Measurements from ENCODE around the gene RSF1.

The RSF1 gene

GRCh38 chr11:77806993-77807392 is 13.5 kb downstream of the RSF1 start:
- DNase-seq = no peak

- DNase-seq = no peak
Measured at GRCh38 chr11:77806415-77806814, 14.1 kb downstream of the RSF1 start.

GRCh38 chr11:77801477-77801876 is 19.0 kb downstream of the RSF1 start:
- no peak for DNase-seq

- no peak for DNase-seq
Measured at GRCh38 chr11:77800449-77800848, 20.1 kb downstream of the RSF1 start.

GRCh38 chr11:77799338-77799737 is 21.2 kb downstream of the RSF1 start:
- DNase-seq = no peak

GRCh38 chr11:77793972-77794371 is 26.6 kb downstream of the RSF1 start:
- no peak for DNase-seq

GRCh38 chr11:77791301-77791700 is 29.2 kb downstream of the RSF1 start:
- no peak for DNase-seq

GRCh38 chr11:77789731-77790476 is 30.6 kb downstream of the RSF1 start:
- DNase-seq = no peak

- no peak for DNase-seq
Measured at GRCh38 chr11:77789061-77789730, 31.3 kb downstream of the RSF1 start.

- DNase-seq = no peak
Measured at GRCh38 chr11:77784572-77784971, 36.0 kb downstream of the RSF1 start.

GRCh38 chr11:77783025-77783424 is 37.5 kb downstream of the RSF1 start:
- DNase-seq = no peak

- no peak for DNase-seq
Measured at GRCh38 chr11:77779935-77780334, 40.6 kb downstream of the RSF1 start.

- DNase-seq = no peak
Measured at GRCh38 chr11:77778549-77778948, 42.0 kb downstream of the RSF1 start.

GRCh38 chr11:77778118-77778517 is 42.4 kb downstream of the RSF1 start:
- no peak for DNase-seq

- no peak for DNase-seq
Measured at GRCh38 chr11:77776455-77776854, 44.1 kb downstream of the RSF1 start.

- DNase-seq = no peak
Measured at GRCh38 chr11:77775936-77776335, 44.6 kb downstream of the RSF1 start.

- no peak for DNase-seq
Measured at GRCh38 chr11:77771135-77771534, 49.4 kb downstream of the RSF1 start.

GRCh38 chr11:77770629-77771028 is 49.9 kb downstream of the RSF1 start:
- no peak for DNase-seq

GRCh38 chr11:77762426-77762825 is 58.1 kb downstream of the RSF1 start:
- no peak for DNase-seq

- DNase-seq = no peak
Measured at GRCh38 chr11:77761491-77761890, 59.0 kb downstream of the RSF1 start.

- DNase-seq = no peak
Measured at GRCh38 chr11:77758331-77758730, 62.2 kb downstream of the RSF1 start.

- DNase-seq = no peak
Measured at GRCh38 chr11:77753230-77753629, 67.3 kb downstream of the RSF1 start.

- DNase-seq = no peak
Measured at GRCh38 chr11:77752516-77752915, 68.0 kb downstream of the RSF1 start.

GRCh38 chr11:77750394-77751156 is 69.9 kb downstream of the RSF1 start:
- DNase-seq = no peak

Measured in DMS 273 treated with DMSO at 0.1 percent for 48 hours (cell line).